Fibroblast of peridontal ligament (primary cell): ENCODE results near the gene TIMELESS.
"Not testable (repeated sequence)": the region's sequence is repeated elsewhere in the genome, so short reads cannot be mapped to it uniquely, and the experiment has no call there.

Experiments
- DNase-seq: peaks from one replicate; pipeline ENCODE4 v3.0.0-alpha.2; 2010; ENCODE audit errors: extremely low read depth

TIMELESS gene

GRCh38 chr12:56408799-56409417, 40.3 kb downstream of the TIMELESS start:
- DNase-seq: no peak

- not testable (repeated sequence) for DNase-seq
Observed at GRCh38 chr12:56404227-56404626, 45.0 kb downstream of the TIMELESS start.

- not testable (repeated sequence) for DNase-seq
Observed at GRCh38 chr12:56401612-56402011, 47.6 kb downstream of the TIMELESS start.

GRCh38 chr12:56401125-56401524, 48.1 kb downstream of the TIMELESS start:
- not testable (repeated sequence) for DNase-seq

GRCh38 chr12:56399466-56399865, 49.8 kb downstream of the TIMELESS start:
- DNase-seq: not testable (repeated sequence)

- no peak for DNase-seq
Observed at GRCh38 chr12:56398324-56398723, 50.9 kb downstream of the TIMELESS start.

- DNase-seq: no peak
Observed at GRCh38 chr12:56392331-56392730, 56.9 kb downstream of the TIMELESS start.

- DNase-seq: no peak
Observed at GRCh38 chr12:56391721-56392120, 57.5 kb downstream of the TIMELESS start.

- no peak for DNase-seq
Observed at GRCh38 chr12:56389412-56389811, 59.8 kb downstream of the TIMELESS start.

- DNase-seq: peak; percentile 53
Observed at GRCh38 chr12:56387152-56387736, 62.0 kb downstream of the TIMELESS start.

GRCh38 chr12:56385873-56386272, 63.4 kb downstream of the TIMELESS start:
- DNase-seq: no peak

GRCh38 chr12:56382611-56383010, 66.6 kb downstream of the TIMELESS start:
- no peak for DNase-seq

- DNase-seq: no peak
Observed at GRCh38 chr12:56377989-56378316, 71.3 kb downstream of the TIMELESS start.

- DNase-seq: no peak
Observed at GRCh38 chr12:56377310-56377988, 71.8 kb downstream of the TIMELESS start.

GRCh38 chr12:56375598-56376434, 73.4 kb downstream of the TIMELESS start:
- no peak for DNase-seq

- no peak for DNase-seq
Observed at GRCh38 chr12:56374726-56375597, 74.3 kb downstream of the TIMELESS start.

- no peak for DNase-seq
Observed at GRCh38 chr12:56373515-56373914, 75.7 kb downstream of the TIMELESS start.

- no peak for DNase-seq
Observed at GRCh38 chr12:56366948-56367347, 82.3 kb downstream of the TIMELESS start.
